ENCODE results near the gene SLC15A3.

Gene SLC15A3

DNA sequence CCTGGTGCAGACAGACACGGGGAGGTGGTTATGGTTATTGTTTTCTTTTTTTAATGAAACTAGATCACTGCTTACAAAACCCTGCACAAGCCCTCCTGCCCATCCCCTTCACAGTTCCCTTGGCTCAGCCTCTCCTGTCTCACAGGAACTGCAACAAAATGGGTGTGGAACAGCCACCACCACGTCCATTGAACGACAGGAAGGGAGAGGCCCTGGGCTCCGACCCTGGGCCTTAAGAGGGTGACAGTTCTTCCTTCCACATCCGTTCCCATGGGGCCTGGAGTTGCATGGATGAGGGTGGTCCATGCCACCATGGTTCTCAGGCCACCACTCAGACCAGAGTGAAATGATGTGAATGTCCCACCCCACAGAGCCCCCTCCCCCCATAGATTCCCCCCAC is 61.3 kb downstream of the SLC15A3 start:
- TF ChIP-seq CTCF (IDR thresholded peaks at IDR 0.05; ENCODE audit: poor library complexity, severe bottlenecking) = no peak
- ATAC-seq (ENCODE audit: low read depth) (no peak), DNase-seq (ENCODE audit: low spot score) (no peak)
- peaks cover 43% of the 10 kb centered on the region for H3K36me3 ChIP-seq (ENCODE audit: low read depth)
- no peak overlapping the region for H3K4me3 ChIP-seq (ENCODE audit: severe bottlenecking)
- no peak overlapping the region for H3K27ac ChIP-seq (ENCODE audit: poor library complexity, severe bottlenecking)
- H3K27me3 ChIP-seq (ENCODE audit: insufficient read depth, poor library complexity, severe bottlenecking) = no peaks in the 10 kb centered on the region
- H3K9me3 ChIP-seq (ENCODE audit: severe bottlenecking) = no peaks in the 10 kb centered on the region
- H3K4me1 ChIP-seq (ENCODE audit: insufficient read depth, poor library complexity, severe bottlenecking) = no peaks in the 10 kb centered on the region

GRCh38 chr11:60889869-60890311 is 62.1 kb downstream of the SLC15A3 start:
- ATAC-seq (ENCODE audit: low read depth) (no peak), DNase-seq (ENCODE audit: low spot score) (no peak)
- no peak overlapping the region for H3K4me3 ChIP-seq (ENCODE audit: severe bottlenecking)
- H3K9me3 ChIP-seq (ENCODE audit: severe bottlenecking) = no peaks in the 10 kb centered on the region
- H3K36me3 ChIP-seq (ENCODE audit: low read depth) = peaks cover 35% of the 10 kb centered on the region
- TF ChIP-seq CTCF (IDR thresholded peaks at IDR 0.05; ENCODE audit: poor library complexity, severe bottlenecking) = no peak
- no peaks in the 10 kb centered on the region for H3K4me1 ChIP-seq (ENCODE audit: insufficient read depth, poor library complexity, severe bottlenecking)
- no peaks in the 10 kb centered on the region for H3K27me3 ChIP-seq (ENCODE audit: insufficient read depth, poor library complexity, severe bottlenecking)
- no peak overlapping the region for H3K27ac ChIP-seq (ENCODE audit: poor library complexity, severe bottlenecking)

DNA sequence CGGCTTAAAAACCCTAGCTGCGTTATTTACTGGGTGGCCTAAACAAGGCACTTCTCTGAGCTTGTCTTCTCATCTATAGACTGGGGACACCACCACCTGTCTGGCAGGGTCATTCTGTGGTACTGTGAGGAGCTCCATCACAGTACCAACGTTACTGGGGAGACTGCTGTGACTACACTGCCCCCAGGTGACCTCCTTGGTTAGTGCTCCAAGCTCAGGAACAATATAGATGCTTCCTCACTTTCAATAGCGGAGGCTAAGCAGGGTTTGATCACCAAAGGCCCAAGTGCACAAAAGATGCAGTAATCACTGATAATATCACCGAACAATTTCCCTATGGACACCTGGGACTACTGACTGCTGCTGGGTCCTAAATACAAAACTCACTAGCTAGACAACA is 64.4 kb downstream of the SLC15A3 start:
- Histone ChIP-seq H3K36me3 (ENCODE audit: low read depth) (peaks cover 19% of the 10 kb centered on the region), H3K27ac (ENCODE audit: poor library complexity, severe bottlenecking) (no peak overlapping the region), H3K4me3 (ENCODE audit: severe bottlenecking) (no peak overlapping the region), H3K9me3 (ENCODE audit: severe bottlenecking) (no peaks in the 10 kb centered on the region), H3K4me1 (ENCODE audit: insufficient read depth, poor library complexity, severe bottlenecking) (no peaks in the 10 kb centered on the region), H3K27me3 (ENCODE audit: insufficient read depth, poor library complexity, severe bottlenecking) (no peaks in the 10 kb centered on the region)
- no peak for DNase-seq (ENCODE audit: low spot score)
- ATAC-seq (ENCODE audit: low read depth) = peak; percentile 82
- peak; percentile 52 for TF ChIP-seq CTCF (IDR thresholded peaks at IDR 0.05; ENCODE audit: poor library complexity, severe bottlenecking)
